Measurements from ENCODE around the gene VPS11. TPM values are rescaled to one million over a fixed set of nuclear protein-coding genes. Genes with fewer than 3 reads are reported as not detected.

The VPS11 gene
- polyA plus RNA-seq, 3 donors: 28.6 to 56.6 (median 43.3) TPM

GRCh38 chr11:119044708-119045107 lies 22.9 kb upstream of the VPS11 start:
- H3K4me3 ChIP-seq (replicated peaks in 1 of 3; ENCODE audit: low read depth in 2 of 3, low read length in 3 of 3): no peak overlapping the region
- intact Hi-C loops (cut with micrococcal nuclease): no loop called here
- H3K9ac ChIP-seq (ENCODE audit: insufficient read depth, low read length, poor library complexity, severe bottlenecking): no peak overlapping the region
- H3K9me3 ChIP-seq (replicated peaks in 1 of 2; ENCODE audit: control insufficient read depth in 1 of 2, insufficient read depth in 1 of 2, low read length in 2 of 2): no peaks in the 10 kb centered on the region
- no peak overlapping the region for H2AFZ ChIP-seq (ENCODE audit: insufficient read depth, low read depth, low read length, poor library complexity, severe bottlenecking)
- H3K27me3 Mint-ChIP-seq (ENCODE audit: low read depth in 3 of 3): peaks cover 0 to 2% (median 0%) of the 10 kb centered on the region in 3 donors
- H3K9me3 Mint-ChIP-seq: no peaks in the 10 kb centered on the region
- H3K36me3 Mint-ChIP-seq: peaks cover 48 to 56% of the 10 kb centered on the region in 2 donors
- WGBS (ENCODE audit: insufficient coverage): no CpG with 5 or more reads among the region's 6 CpGs
- H3K4me1 Mint-ChIP-seq: peaks cover 3% of the 10 kb centered on the region
- TF ChIP-seq CTCF (IDR thresholded peaks at IDR 0.05): peak; percentile 15
- no peaks in the 10 kb centered on the region for H4K20me1 ChIP-seq (ENCODE audit: insufficient read depth, low read length)
- DNase-seq: no peak
- no peaks in the 10 kb centered on the region for H3K79me2 ChIP-seq (ENCODE audit: insufficient read depth, low read length)
- H3K27me3 ChIP-seq (ENCODE audit: control insufficient read depth in 2 of 2, insufficient read depth in 2 of 2, low read length in 2 of 2): no peaks in the 10 kb centered on the region
- no peak overlapping the region for H3K4me3 Mint-ChIP-seq
- no peaks in the 10 kb centered on the region for H3K4me1 ChIP-seq (ENCODE audit: control insufficient read depth in 1 of 2, insufficient read depth in 2 of 2, low read length in 2 of 2)
- H3K4me2 ChIP-seq (replicated peaks; ENCODE audit: extremely low read depth, low read length, poor library complexity, severe bottlenecking): no peak overlapping the region
- peak overlapping the region in 2 of 7 donors; percentile 15 to 69 for H3K27ac Mint-ChIP-seq
- peaks cover 37 to 55% of the 10 kb centered on the region in 2 donors for H3K36me3 ChIP-seq (replicated peaks in 1 of 2; ENCODE audit: control insufficient read depth in 1 of 2, insufficient read depth in 2 of 2, low read length in 2 of 2)
- H3K27ac ChIP-seq (ENCODE audit: low read depth in 1 of 2, low read length in 2 of 2): no peak overlapping the region

- Histone ChIP-seq H3K27me3 (ENCODE audit: control insufficient read depth in 2 of 2, insufficient read depth in 2 of 2, low read length in 2 of 2) (no peaks in the 10 kb centered on the region), H3K9me3 (replicated peaks in 1 of 2; ENCODE audit: control insufficient read depth in 1 of 2, insufficient read depth in 1 of 2, low read length in 2 of 2) (no peaks in the 10 kb centered on the region), H3K4me2 (replicated peaks; ENCODE audit: extremely low read depth, low read length, poor library complexity, severe bottlenecking) (no peak overlapping the region), H3K4me3 (replicated peaks in 1 of 3; ENCODE audit: low read depth in 2 of 3, low read length in 3 of 3) (no peak overlapping the region), H2AFZ (ENCODE audit: insufficient read depth, low read depth, low read length, poor library complexity, severe bottlenecking) (no peak overlapping the region), H3K4me1 (ENCODE audit: control insufficient read depth in 1 of 2, insufficient read depth in 2 of 2, low read length in 2 of 2) (no peaks in the 10 kb centered on the region), H4K20me1 (ENCODE audit: insufficient read depth, low read length) (no peaks in the 10 kb centered on the region), H3K36me3 (replicated peaks in 1 of 2; ENCODE audit: control insufficient read depth in 1 of 2, insufficient read depth in 2 of 2, low read length in 2 of 2) (peaks cover 47 to 73% of the 10 kb centered on the region in 2 donors), H3K9ac (ENCODE audit: insufficient read depth, low read length, poor library complexity, severe bottlenecking) (no peak overlapping the region), H3K27ac (ENCODE audit: low read depth in 1 of 2, low read length in 2 of 2) (no peak overlapping the region), H3K79me2 (ENCODE audit: insufficient read depth, low read length) (no peaks in the 10 kb centered on the region)
- Mint-ChIP-seq H3K4me3 (no peak overlapping the region), H3K9me3 (no peaks in the 10 kb centered on the region), H3K36me3 (peaks cover 65 to 74% of the 10 kb centered on the region in 2 donors), H3K27me3 (ENCODE audit: low read depth in 3 of 3) (no peaks in the 10 kb centered on the region), H3K27ac (peak overlapping the region in 1 of 7 donors; percentile 61), H3K4me1 (no peaks in the 10 kb centered on the region)
- TF ChIP-seq CTCF (IDR thresholded peaks at IDR 0.05): no peak
- intact Hi-C loops (cut with micrococcal nuclease): no loop called here
- WGBS (ENCODE audit: insufficient coverage): 100% methylated on average over 5 of the region's 6 CpGs
- no peak for DNase-seq
These were observed 21.1 kb upstream of the VPS11 start for GRCh38 chr11:119046489-119046888.

All from CD14-positive monocyte (primary cell).